GM19463 (cell line): ENCODE measurements around the gene PNLIP.

Source experiments
- ATAC-seq: cut with Tn5 transposase; IDR thresholded peaks from one replicate; pipeline ENCODE4 v1.9.1; 2021; ENCODE audit warnings: mild to moderate bottlenecking, moderate library complexity; ENCODE audit not compliant: unreplicated experiment

PNLIP gene

GRCh38 chr10:116545756-116546155 is at the start of gene PNLIP:
Gene PNLIP (plus strand): TSS chr10:116545931. CDS start chr10:116546093, 162 bp downstream.
- ATAC-seq = no peak

DNA sequence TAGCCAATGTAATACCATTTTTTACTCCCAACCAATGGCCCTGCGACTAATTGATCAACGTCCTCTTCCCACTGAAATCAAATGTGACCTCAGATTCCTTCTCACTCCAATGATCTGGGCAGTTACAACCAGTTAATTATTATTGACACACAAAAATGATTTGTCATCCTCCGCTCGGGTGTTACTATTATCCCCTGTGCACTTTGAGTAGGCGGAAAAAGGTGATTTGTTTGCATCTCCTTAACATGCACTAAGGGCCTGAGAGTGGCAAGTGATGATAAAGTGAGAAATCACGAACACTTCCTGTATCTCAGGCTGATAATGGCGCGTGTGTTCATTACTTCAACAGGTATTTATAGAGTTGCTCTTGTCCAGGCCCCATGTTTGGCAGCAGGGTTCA is 40.9 kb upstream of the PNLIP start:
- ATAC-seq = no peak

GRCh38 chr10:116510565-116510964 is 35.2 kb upstream of the PNLIP start:
- no peak for ATAC-seq

DNA sequence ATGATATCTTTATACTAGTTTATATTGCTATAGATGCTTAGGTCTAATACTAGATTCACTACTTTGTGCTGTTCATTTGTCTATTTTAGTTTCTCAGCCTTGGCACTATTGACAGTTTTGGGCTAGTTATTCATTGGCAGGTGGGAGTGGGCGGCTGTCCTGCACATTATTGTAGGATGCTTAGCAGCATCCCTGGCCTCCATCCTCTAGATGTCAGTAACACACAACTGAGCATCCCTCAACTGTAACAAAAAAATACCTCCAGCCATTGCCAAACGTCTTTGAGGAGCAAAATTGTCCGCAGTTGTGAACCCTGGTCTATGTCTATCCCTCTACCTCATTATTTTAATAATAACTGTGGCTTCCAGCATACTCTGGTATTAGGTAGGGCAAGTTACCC is 34.4 kb upstream of the PNLIP start:
- ATAC-seq = no peak

GRCh38 chr10:116521424-116522290 is 24.1 kb upstream of the PNLIP start:
- peak; percentile 60 for ATAC-seq

DNA sequence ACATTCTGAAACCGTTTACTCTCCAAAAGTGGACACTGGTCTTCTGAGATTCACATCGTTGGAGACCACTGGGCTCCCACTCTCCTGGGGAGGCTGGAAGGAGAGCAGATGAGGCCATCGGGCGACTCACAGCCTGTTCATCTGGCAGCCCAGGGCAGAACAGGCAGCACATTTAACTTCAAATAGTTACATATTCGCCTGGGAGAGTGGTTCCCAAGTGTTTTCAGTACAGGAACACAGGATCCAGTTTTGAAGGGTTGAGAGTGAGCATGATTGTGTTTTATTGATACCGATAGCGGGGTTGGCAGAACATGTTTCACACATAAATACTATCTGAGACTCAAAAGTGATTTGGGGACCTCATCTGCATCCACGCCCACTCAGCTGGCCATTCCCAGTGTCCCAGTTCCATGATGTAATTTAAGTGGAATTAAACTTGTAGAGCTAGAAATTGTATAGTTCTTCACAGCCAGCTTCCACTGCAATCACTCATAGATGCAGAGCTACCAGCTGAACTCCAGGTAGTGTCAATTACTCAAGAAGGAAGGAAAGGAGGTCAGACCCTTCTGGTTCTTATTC is 22.8 kb upstream of the PNLIP start:
- no peak for ATAC-seq

- no peak for ATAC-seq
Observed at GRCh38 chr10:116524736-116525135, 21.0 kb upstream of the PNLIP start.

DNA sequence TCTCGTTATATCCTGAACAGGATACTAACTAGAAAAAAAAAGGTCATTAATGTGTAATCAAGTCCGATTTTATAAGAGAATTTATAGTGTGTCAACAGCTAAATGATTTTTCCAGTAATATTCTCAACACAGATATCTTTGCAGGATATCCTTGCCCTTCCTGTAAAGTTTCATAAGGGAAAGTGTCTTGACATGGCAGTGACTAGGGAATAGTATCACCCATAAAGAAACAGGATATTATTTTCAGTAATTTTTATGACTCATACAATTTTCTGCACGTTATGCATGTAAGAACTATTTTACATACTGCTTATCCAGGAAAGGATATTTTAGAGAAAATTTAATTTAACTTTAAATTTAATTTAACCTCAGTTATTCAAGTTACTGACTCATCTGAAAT is 19.5 kb upstream of the PNLIP start:
- ATAC-seq = no peak

- no peak for ATAC-seq
Observed at GRCh38 chr10:116536810-116537209, 8.9 kb upstream of the PNLIP start.

DNA sequence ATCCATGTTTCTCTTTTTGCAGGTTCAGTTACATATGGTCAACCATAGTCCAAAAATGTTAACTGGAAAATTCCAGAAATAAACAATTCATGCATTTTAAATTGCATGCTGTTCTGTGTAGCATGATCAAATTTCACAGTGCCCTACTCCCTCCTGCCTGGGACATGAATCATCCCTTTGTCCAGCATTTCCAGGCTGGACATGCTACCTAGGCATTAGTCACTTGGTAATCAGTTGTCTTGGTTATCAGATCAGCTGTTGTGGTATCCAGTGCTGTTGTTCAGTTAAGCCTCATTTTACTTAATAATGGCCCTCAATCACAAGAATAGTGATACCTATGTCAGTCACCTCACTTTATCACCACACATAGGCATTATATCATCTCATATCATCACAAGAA is 7.3 kb upstream of the PNLIP start:
- ATAC-seq = no peak

GRCh38 chr10:116538992-116539391 is 6.7 kb upstream of the PNLIP start:
- ATAC-seq = no peak

DNA sequence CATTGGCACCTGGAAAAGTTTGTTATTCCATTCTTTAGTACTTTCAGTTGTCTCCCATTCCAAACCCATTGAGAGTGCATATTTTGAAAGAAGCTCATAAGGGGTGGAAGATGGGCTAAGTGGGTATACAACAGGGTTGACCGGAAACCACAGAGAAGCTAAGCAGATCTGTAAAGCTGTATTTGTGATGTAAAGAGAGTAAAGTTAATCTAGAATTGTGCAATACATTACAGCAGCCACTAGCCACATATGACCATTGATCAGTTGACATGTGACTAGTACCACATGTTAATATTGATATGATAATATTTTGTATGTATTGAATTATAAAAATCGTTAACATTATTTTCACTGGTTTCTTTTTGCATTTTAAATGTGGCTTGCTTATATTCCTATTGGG is 4.9 kb upstream of the PNLIP start:
- ATAC-seq = no peak

GRCh38 chr10:116542007-116542677 is 3.6 kb upstream of the PNLIP start:
- no peak for ATAC-seq

- no peak for ATAC-seq
Observed at GRCh38 chr10:116545122-116545521, 609 bp upstream of the PNLIP start.

DNA sequence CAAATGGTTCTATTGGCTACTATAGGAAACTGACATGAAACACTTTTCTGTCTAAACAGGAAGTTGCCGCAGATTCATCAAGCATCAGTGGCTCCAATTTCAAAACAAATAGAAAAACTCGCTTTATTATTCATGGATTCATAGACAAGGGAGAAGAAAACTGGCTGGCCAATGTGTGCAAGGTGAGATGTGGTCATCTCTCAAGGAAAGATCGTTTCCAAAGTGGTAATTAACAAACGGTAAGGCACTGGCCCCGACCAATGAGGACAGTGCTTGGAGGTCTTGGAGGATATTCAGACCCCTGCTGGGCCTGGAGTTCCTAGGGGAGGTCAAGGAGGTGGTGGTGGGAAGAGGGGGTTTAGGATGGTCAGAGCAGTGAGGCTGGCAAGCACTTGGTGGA is 2.6 kb downstream of the PNLIP start:
- no peak for ATAC-seq

DNA sequence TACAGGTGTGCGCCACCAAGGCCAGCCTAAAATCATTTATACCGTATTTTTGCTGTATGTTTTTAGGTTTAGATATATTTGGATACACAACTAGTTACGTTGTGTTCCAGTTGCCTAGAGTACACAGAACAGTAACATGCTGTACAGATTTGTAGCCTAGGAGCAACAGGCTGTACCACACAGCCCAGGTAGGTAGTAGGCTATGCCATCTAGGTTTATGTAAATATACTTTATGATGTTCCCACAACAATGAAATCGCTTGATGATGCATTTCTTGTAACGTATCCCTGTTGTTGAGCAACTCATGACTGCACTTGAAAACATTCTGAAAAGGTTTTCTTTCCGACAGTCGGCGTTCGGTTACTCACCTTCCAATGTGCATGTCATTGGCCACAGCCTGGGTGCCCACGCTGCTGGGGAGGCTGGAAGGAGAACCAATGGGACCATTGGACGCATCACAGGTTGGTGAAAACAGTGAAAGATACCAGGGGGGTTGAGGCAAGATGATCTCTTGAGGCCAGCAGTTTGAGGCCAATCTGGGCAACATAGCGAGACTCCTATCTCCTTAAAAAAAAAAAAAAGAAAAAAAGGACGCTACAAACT is 7.7 kb downstream of the PNLIP start:
- ATAC-seq = no peak

DNA sequence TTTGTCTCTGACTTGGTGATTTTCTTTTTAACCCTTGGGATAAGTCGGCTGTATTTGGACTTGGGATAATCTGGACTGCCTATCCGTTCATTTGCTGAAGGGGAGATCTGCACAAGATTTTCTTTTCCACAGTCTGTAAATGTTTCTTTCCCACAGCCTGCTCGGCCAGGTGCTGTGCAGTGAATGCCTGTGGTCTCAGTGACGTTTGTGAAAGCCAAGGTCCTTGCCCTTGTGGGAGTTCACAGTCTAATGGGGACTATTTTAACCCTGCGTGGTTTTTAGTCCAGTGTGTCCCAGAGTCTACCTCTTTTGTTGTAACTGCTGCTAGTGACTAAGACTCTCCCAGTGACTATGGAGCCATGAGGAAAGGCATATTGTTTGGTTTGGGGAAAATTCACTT is 8.9 kb downstream of the PNLIP start:
- ATAC-seq = no peak

DNA sequence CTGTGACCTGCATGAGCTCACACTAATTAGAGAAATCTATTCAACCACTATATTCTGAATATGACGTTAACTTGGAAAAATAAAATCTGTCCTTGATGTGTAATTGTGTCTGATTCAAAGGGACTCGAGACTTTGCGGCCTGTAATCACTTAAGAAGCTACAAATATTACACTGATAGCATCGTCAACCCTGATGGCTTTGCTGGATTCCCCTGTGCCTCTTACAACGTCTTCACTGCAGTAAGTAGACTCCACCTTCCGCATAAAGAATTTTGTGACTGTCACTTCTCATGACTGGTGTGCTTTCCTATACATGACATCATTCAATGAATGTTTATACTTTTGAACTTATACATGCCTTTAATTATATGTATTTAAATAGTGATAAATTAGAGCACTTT is 10.1 kb downstream of the PNLIP start:
- ATAC-seq = no peak

- no peak for ATAC-seq
Observed at GRCh38 chr10:116557305-116557880, 11.7 kb downstream of the PNLIP start.

DNA sequence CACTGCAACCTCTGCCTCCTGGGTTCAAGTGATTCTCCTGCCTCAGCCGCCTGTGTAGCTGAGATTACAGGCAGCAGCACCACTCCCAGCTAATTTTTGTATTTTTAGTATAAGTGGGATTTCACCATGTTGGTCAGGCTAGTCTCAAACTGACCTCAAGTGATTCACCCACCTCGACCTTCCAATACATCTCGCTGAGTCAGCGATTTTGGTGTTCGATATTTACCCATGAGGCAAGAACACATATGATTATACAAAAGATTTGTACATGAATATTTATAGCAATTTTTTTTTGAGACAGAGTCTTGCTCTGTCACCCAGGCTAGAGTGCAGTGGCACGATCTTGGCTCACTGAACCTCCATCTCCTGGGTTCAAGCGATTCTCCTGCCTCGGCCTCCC is 19.8 kb downstream of the PNLIP start:
- no peak for ATAC-seq

DNA sequence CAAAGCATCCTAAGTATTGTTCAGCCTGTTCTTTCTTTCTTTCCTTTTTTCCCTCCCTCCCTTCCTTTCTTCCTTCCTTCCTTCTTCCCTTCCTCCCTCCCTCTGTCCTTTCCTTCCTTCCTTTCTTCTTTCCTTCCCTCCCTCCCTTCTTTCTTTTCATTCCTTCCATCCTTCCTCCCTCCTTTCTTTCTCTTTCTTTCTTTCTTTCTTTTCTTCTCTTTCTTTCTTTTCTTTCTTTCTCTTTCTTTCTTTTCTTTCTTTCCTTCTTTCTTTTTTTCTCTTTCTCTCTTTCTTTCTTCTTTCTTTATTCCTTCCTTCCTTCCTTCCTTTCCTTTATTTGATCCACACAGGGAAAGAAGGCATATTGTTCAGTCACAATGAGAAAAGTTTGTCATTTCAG is 21.2 kb downstream of the PNLIP start:
- no peak for ATAC-seq
